Measurements from ENCODE around the gene OTOP3.

- no peak for TF ChIP-seq CTCF (IDR thresholded peaks at IDR 0.05)
- TF ChIP-seq POLR2A (IDR thresholded peaks at IDR 0.05) = no peak
- no peak for TF ChIP-seq POLR2AphosphoS5 (IDR thresholded peaks at IDR 0.05; ENCODE audit: insufficient read depth in 1 of 2, low read depth in 1 of 2)
These were observed 45.8 kb downstream of the OTOP3 start for GRCh38 chr17:74981318-74981978.
